Colonic mucosa (tissue), 4 donors: ENCODE data around the gene ZBP1. TPM values are rescaled to one million over a fixed set of nuclear protein-coding genes. Genes with fewer than 3 reads are reported as not detected.

Experiments used
- DNase-seq: peaks from one replicate; pipeline ENCODE4 v3.0.0-alpha.2; 2020
- H3K27ac ChIP-seq: fragments of 200-600 bp; one replicate; pipeline ENCODE4 v1.8.0; 2021
- H3K27me3 ChIP-seq: fragments of 200-600 bp; one replicate; pipeline ENCODE4 v1.8.0; 2021
- H3K36me3 ChIP-seq: fragments of 200-600 bp; one replicate; pipeline ENCODE4 v1.8.0; 2021
- H3K4me1 ChIP-seq: fragments of 200-600 bp; one replicate; pipeline ENCODE4 v1.8.0; 2021; ENCODE audit warnings: mild to moderate bottlenecking
- H3K4me3 ChIP-seq: fragments of 200-600 bp; one replicate; pipeline ENCODE4 v1.8.0; 2021
- H3K9ac ChIP-seq, 2 donors: one replicate each; pipeline ENCODE4 v1.7.0; 2013; ENCODE audit warnings: control low read depth in 2 of 2, low read depth in 2 of 2, low read length in 2 of 2
- H3K9me3 ChIP-seq: fragments of 200-600 bp; one replicate; pipeline ENCODE4 v1.8.0; 2021
- intact Hi-C: fragments of 100-400 bp; cut with DNase I; formaldehyde crosslinking; loops from one replicate; pipeline ENCODE4 v1.14.1; 2022
- total RNA-seq, 2 donors: library from RNA; stranded (reverse); fragmentation: NEBNext Ultra II Directional in 1 of 2; extraction: Animal tissue kit (Norgen Biotek cat#: 25700) in 1 of 2; gene quantifications; one replicate each; pipeline ENCODE4 v1.2.1, GENCODE V29; 2021
- TF ChIP-seq, protein P1 (sequence below): fragments of 200-600 bp; IDR thresholded peaks from one replicate; pipeline ENCODE4 v1.8.0; 2022; ENCODE audit warnings: antibody characterized with exemption, mild to moderate bottlenecking
- donor health status: healthy.
- donor health status: DM: no; HTN: no; CAD: no.
- donor health status: DM: no; HTN: no; CAD: no.

ZBP1 gene
- total RNA-seq, 2 donors from 2014 or later = 2.7 to 3.4 TPM

DNA sequence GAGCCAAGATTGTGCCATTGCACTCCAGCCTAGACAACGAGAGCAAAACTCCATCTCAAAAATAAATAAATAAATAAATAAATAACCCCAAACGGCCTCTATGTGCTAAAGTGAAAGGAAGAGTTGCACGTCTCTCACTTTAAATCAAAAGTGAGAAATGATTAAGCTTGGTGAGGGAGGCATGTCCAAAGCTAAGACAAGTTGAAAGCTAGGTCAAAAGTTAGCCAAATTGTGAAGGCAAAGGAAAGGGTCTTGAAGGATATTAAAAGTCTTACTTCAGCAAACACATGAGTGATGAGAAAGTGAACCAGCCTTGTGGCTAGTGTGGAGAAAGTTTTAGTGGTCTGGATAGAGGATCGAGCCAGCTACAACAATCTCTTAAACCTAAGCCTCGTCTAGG, 14.3 kb downstream of the ZBP1 start:
- intact Hi-C loops = no loop called here
- no peak overlapping the region for H3K9ac ChIP-seq
- no peaks in the 10 kb centered on the region for H3K27me3 ChIP-seq
- no peak overlapping the region for H3K4me3 ChIP-seq
- no peak for DNase-seq
- no peaks in the 10 kb centered on the region for H3K36me3 ChIP-seq
- no peak overlapping the region for H3K27ac ChIP-seq
- TF ChIP-seq, protein P1, sequence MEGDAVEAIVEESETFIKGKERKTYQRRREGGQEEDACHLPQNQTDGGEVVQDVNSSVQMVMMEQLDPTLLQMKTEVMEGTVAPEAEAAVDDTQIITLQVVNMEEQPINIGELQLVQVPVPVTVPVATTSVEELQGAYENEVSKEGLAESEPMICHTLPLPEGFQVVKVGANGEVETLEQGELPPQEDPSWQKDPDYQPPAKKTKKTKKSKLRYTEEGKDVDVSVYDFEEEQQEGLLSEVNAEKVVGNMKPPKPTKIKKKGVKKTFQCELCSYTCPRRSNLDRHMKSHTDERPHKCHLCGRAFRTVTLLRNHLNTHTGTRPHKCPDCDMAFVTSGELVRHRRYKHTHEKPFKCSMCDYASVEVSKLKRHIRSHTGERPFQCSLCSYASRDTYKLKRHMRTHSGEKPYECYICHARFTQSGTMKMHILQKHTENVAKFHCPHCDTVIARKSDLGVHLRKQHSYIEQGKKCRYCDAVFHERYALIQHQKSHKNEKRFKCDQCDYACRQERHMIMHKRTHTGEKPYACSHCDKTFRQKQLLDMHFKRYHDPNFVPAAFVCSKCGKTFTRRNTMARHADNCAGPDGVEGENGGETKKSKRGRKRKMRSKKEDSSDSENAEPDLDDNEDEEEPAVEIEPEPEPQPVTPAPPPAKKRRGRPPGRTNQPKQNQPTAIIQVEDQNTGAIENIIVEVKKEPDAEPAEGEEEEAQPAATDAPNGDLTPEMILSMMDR = no peak
- no peaks in the 10 kb centered on the region for H3K9me3 ChIP-seq
- H3K4me1 ChIP-seq = no peaks in the 10 kb centered on the region

DNA sequence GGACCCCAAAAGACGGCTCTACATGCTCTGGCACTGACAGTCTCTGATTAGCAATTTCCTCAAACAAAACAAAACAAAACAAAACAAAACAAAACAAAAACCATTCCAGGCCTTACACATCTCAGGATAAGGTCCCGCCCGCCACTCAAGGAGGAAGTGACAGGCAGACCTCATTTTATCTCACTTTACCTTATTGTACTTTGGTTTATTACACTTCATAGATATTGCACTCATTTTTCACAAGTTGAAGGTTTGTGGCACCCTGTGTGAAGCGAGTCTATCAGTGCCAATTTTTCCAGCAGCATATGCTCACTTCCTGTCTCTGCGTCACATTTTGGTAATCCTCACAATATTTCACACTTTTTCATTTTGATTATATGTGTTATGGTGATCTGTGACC, 15.2 kb downstream of the ZBP1 start:
- no peaks in the 10 kb centered on the region for H3K4me1 ChIP-seq
- DNase-seq = no peak
- H3K9me3 ChIP-seq = no peaks in the 10 kb centered on the region
- H3K9ac ChIP-seq = peak overlapping the region in 1 of 2 donors; percentile 36
- no peak overlapping the region for H3K4me3 ChIP-seq
- TF ChIP-seq, protein P1 = no peak
- H3K27me3 ChIP-seq = no peaks in the 10 kb centered on the region
- H3K36me3 ChIP-seq = no peaks in the 10 kb centered on the region
- intact Hi-C loops = no loop called here
- peak overlapping the region; percentile 65 for H3K27ac ChIP-seq

DNA sequence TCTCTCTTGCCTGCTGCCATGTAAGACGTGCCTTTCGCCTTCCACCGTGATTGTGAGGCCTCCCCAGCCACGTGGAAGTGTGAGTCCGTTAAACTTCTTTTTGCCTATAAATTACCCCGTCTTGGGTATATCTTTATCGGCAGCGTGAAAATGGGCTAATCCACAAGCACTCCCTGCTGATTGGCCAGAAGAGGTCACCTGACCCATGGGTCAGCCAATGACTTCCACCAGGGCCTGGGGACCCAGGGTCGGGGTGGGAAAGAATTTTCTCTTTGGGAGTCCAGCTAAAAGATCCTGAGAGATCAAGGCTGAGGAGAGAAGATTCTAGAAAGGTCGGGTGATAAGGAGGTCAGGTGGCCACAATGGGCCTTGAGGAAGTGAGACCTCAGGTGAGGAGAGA, 17.1 kb downstream of the ZBP1 start:
- Histone ChIP-seq H3K4me1 (no peaks in the 10 kb centered on the region), H3K9ac (no peak overlapping the region), H3K27ac (no peak overlapping the region), H3K27me3 (no peaks in the 10 kb centered on the region), H3K36me3 (no peaks in the 10 kb centered on the region), H3K9me3 (no peaks in the 10 kb centered on the region), H3K4me3 (no peak overlapping the region)
- intact Hi-C loops = no loop called here
- TF ChIP-seq, protein P1 = no peak
- DNase-seq = no peak

DNA sequence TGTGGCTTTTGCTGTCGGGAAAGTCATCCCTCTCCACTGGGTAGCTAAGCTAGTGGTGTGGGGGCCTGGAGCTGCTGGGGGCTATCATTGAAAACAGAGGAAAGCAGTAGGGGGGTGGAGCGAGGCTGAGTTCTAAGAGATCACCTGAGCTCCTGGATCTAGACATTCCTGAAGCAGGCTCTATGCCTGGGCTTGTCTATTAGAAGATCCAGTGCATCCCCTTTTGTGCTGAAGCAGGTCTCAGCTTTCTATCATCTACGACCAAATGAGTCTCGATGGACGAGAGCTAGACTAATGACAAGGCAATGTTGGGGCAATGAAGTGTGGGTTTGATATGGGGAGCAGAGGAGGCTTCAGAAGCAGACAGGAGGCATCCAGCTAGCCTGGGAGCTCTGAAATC, 18.5 kb downstream of the ZBP1 start:
- no peak for DNase-seq
- intact Hi-C loops = no loop called here
- Histone ChIP-seq H3K9me3 (no peaks in the 10 kb centered on the region), H3K27me3 (no peaks in the 10 kb centered on the region), H3K27ac (no peak overlapping the region), H3K9ac (no peak overlapping the region), H3K4me3 (no peak overlapping the region), H3K36me3 (no peaks in the 10 kb centered on the region), H3K4me1 (no peaks in the 10 kb centered on the region)
- TF ChIP-seq, protein P1 = no peak

DNA sequence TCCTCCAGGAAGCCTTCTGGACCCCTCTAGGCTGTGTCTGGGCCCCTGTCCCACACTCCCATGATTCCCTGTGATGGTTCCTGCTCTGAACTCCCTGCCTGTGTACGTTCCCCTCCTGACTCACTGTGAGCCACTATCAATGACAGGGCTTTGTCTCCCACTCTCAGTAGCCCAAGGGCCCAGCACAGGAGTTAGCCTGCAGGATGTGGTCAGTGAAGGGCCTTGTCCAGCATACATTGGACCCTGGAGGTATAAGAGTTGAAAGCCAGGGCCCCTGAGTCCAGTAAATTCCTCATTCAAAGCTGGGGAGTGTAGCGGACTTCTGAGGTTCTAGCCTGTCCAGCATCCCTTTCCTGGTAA, 19.0 kb downstream of the ZBP1 start:
- intact Hi-C loops = no loop called here
- Histone ChIP-seq H3K27me3 (no peaks in the 10 kb centered on the region), H3K36me3 (no peaks in the 10 kb centered on the region), H3K9me3 (no peaks in the 10 kb centered on the region), H3K4me3 (no peak overlapping the region), H3K9ac (no peak overlapping the region), H3K27ac (no peak overlapping the region), H3K4me1 (no peaks in the 10 kb centered on the region)
- TF ChIP-seq, protein P1 = no peak
- no peak for DNase-seq
